22Rv1 (cell line): Measurements from ENCODE around the gene BEGAIN.

Source experiments
- CTCF ChIP-seq: fragments of 450-650 bp; IDR thresholded peaks from 2 replicates; pipeline ENCODE4 v1.5.1; 2017; ENCODE audit warnings: mild to moderate bottlenecking
- ZFX ChIP-seq: fragments of 450-650 bp; IDR thresholded peaks from 2 replicates; pipeline ENCODE4 v1.6.1; 2017; ENCODE audit warnings: antibody characterized with exemption, borderline replicate concordance

- TF ChIP-seq CTCF (no peak), ZFX (no peak)
Measured at GRCh38 chr14:100568164-100568997, 18.8 kb downstream of the BEGAIN start.
